Peyer's patch (tissue), 4 donors: Measurements from ENCODE around the gene TMEM117. TPM values are rescaled to one million over a fixed set of nuclear protein-coding genes. Genes with fewer than 3 reads are reported as not detected.

Experiments
- DNase-seq, 3 donors: peaks; one replicate each; pipeline ENCODE4 v3.0.0-alpha.2; 2017 to 2019
- H3K27ac ChIP-seq, 4 donors: fragments of 200-600 bp; sonication (generic); one replicate each; pipeline ENCODE4 v1.5.1; 2016 to 2019
- H3K27me3 ChIP-seq, 2 donors: fragments of 200-600 bp; sonication (generic); one replicate each; pipeline ENCODE4 v1.5.1; 2019
- H3K36me3 ChIP-seq, 3 donors: fragments of 200-600 bp; sonication (generic); one replicate each; pipeline ENCODE4 v1.5.1; 2016 to 2019
- H3K4me1 ChIP-seq, 4 donors: fragments of 200-600 bp; sonication (generic); one replicate each; pipeline ENCODE4 v1.5.1; 2016 to 2019
- H3K4me3 ChIP-seq, 4 donors: fragments of 200-600 bp; sonication (generic); 1 replicate in 3 of 4; 2 replicates in 1 of 4; pipeline ENCODE4 v1.5.1; 2016 to 2019; ENCODE audit warnings: mild to moderate bottlenecking in 1 of 4
- H3K9me3 ChIP-seq, 4 donors: fragments of 200-600 bp; sonication (generic); one replicate each; pipeline ENCODE4 v1.5.1; 2016 to 2019; ENCODE audit warnings: mild to moderate bottlenecking in 1 of 4
- POLR2A ChIP-seq, 2 donors: fragments of 450-650 bp; IDR thresholded peaks; one replicate each; pipeline ENCODE4 v1.5.1; 2017; ENCODE audit warnings: antibody characterized with exemption in 2 of 2, mild to moderate bottlenecking in 2 of 2, moderate library complexity in 2 of 2
- total RNA-seq, 4 donors: library from RNA; depleted of rRNA; stranded (reverse); fragments of >200 nt; gene quantifications; one replicate each; pipeline ENCODE4 v1.1.0, GENCODE V29; 2016
- TF ChIP-seq, protein P1 (sequence below), 6 experiments: fragments of 450-650 bp in 4 of 6; fragments of 200-600 bp in 2 of 6; sonication (generic) in 1 of 6; IDR thresholded peaks; one replicate each; pipeline ENCODE4 v1.5.1; 2017 to 2019; ENCODE audit warnings: antibody characterized with exemption in 6 of 6, mild to moderate bottlenecking in 3 of 6, moderate library complexity in 1 of 6

The TMEM117 gene
- total RNA-seq, 4 donors from 2014 or later, result 10.7 to 60.1 (median 51.9) TPM

DNA sequence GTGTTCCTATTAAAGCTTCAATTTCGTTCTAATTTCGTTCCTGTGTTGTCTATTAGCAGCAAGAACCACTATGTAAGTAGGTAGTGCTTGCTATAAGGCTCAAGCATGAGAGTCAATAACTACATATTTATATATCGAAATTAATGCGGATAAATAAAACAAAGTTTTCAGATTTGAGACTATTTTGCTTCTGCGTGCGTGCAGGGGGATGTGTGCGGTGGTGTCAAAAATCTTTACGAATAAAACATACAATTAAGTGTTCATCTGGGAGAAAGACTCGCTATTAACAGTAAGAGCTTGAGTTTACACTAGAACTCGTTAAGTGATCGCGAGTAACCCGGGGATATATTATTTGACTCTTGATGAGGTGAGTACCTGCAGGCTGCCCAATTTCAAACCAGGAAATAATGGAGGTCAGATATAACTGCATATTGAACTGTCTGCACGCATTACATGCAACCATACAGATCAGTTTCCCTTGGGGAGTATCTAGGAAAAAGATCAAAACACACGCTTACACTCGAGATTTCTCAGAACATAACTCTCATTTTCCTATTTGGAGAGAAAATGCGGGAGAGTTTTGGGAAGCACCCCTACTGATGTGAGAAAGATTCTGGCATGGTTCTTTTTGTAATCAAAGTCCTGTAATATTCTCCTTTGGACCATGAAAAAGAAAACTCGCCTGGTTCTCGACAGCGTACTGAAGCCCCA, 30.6 kb upstream of the TMEM117 start:
- Histone ChIP-seq H3K4me3 (peak overlapping the region; percentile 82 to 96 (median 92)), H3K36me3 (peaks cover 0 to 27% (median 0%) of the 10 kb centered on the region in 3 donors), H3K27me3 (no peaks in the 10 kb centered on the region), H3K4me1 (peaks cover 0 to 28% (median 3%) of the 10 kb centered on the region in 4 donors), H3K9me3 (no peaks in the 10 kb centered on the region), H3K27ac (peak overlapping the region; percentile 94 to 98 (median 94))
- no peak for TF ChIP-seq POLR2A (IDR thresholded peaks at IDR 0.05)
- TF ChIP-seq, protein P1, sequence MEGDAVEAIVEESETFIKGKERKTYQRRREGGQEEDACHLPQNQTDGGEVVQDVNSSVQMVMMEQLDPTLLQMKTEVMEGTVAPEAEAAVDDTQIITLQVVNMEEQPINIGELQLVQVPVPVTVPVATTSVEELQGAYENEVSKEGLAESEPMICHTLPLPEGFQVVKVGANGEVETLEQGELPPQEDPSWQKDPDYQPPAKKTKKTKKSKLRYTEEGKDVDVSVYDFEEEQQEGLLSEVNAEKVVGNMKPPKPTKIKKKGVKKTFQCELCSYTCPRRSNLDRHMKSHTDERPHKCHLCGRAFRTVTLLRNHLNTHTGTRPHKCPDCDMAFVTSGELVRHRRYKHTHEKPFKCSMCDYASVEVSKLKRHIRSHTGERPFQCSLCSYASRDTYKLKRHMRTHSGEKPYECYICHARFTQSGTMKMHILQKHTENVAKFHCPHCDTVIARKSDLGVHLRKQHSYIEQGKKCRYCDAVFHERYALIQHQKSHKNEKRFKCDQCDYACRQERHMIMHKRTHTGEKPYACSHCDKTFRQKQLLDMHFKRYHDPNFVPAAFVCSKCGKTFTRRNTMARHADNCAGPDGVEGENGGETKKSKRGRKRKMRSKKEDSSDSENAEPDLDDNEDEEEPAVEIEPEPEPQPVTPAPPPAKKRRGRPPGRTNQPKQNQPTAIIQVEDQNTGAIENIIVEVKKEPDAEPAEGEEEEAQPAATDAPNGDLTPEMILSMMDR (IDR thresholded peaks at IDR 0.05), result no peak
- no peak for DNase-seq

DNA sequence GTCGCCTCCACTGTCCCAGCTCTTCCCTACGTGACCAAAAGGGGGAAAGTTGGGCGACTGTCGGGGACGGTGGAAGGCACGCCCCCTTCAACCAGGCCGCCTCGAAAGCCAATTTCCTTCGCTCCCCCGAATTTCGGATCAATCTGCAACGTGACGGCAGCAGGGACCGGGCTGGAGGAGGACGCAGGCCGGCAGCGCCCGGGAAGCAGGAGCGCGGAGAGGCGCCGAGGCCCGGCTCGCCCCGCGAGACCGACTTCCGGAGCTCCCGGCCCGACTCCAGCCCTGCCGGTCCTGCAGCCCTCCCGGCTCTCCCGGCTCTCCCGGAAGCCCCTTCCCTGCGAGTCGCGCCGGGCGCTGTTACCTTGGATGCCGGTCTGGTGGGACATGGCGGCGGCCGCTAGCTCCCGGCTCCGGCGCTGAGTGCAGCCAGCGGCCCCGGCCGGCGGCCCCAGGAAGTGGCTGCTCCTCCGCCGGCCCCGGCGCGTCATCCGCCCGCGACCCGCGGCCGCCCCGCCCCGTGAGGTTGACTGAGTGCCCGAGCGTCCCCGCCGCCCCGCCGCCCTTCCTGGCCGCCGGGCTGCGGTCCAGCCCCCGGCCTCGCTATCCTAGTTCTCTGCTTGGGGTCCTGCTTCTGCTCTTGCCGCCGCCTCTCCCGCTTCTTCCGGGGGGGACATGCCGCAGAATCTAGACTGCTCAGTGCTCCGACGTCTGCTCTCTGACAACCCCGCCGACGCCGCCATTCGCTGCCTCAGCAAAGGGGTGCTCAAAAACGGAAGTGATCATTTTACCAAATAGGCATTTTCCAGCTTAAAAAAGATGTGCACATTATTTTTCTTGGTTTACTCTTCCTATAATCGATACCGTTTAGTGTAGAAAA, 29.8 kb upstream of the TMEM117 start, which contains the start of gene TWF1:
Gene TWF1, minus strand, starts transcription at position 458 of the 877 bp plus-strand sequence. Its CDS starts 72 bp downstream, at position 386.
- Histone ChIP-seq H3K27me3 (no peaks in the 10 kb centered on the region), H3K4me1 (peaks cover 0 to 28% (median 3%) of the 10 kb centered on the region in 4 donors), H3K36me3 (peaks cover 0 to 19% (median 0%) of the 10 kb centered on the region in 3 donors), H3K9me3 (no peaks in the 10 kb centered on the region), H3K27ac (peak within 1 kb of the TSS; percentile 94 to 98 (median 94)), H3K4me3 (peak within 1 kb of the TSS; percentile 82 to 96 (median 92))
- peak; percentile 85 to 95 (median 93) for DNase-seq
- peak; percentile 70 to 92 for TF ChIP-seq POLR2A (IDR thresholded peaks at IDR 0.05)
- TF ChIP-seq, protein P1 (IDR thresholded peaks at IDR 0.05), result peak in 4 of 6 experiments; percentile 9 to 44 (median 32)

DNA sequence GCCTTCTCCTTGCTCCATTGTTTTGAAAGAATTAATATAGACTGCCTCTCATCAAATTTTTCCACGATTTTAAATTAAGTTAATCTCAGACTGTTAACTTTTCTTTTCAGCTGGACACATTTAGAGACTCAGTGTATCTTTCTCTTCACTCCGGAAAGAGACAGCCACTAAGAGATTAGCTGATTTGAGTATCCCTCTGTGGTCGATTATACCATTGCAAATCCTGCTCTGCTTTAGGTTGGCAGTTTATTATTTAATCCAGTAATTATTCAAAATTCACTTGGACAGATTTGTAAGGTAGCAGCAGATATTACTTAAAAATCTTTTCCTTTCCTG, 29.2 kb upstream of the TMEM117 start:
- no peak for TF ChIP-seq POLR2A (IDR thresholded peaks at IDR 0.05)
- TF ChIP-seq, protein P1 (IDR thresholded peaks at IDR 0.05), result no peak
- Histone ChIP-seq H3K27ac (peak overlapping the region; percentile 94 to 98 (median 94)), H3K36me3 (peaks cover 0 to 15% (median 0%) of the 10 kb centered on the region in 3 donors), H3K9me3 (no peaks in the 10 kb centered on the region), H3K4me1 (peaks cover 0 to 28% (median 3%) of the 10 kb centered on the region in 4 donors), H3K27me3 (no peaks in the 10 kb centered on the region), H3K4me3 (peak overlapping the region; percentile 82 to 96 (median 92))
- no peak for DNase-seq

DNA sequence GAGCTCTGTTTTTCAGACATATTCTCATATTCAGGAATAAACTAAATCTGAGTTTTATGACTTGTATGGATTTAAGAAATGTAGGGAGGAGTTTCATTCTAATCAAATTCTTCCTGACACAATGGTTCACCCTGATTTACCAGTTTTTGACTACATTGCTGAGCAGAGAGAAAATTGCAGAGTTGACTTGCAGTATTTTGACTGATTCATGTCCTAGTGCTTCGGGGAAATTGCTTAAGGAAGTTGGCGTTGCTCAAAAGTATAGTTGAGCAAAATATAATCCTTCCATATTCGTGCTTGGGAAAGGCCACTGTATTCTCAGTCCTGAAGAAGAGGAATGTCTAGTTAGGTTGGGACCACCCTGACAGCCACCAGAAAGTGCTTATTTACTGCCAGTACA, 28.5 kb upstream of the TMEM117 start:
- H3K27me3 ChIP-seq, result no peaks in the 10 kb centered on the region
- H3K4me3 ChIP-seq, result no peak overlapping the region
- DNase-seq, result no peak
- peaks cover 0 to 28% (median 3%) of the 10 kb centered on the region in 4 donors for H3K4me1 ChIP-seq
- no peaks in the 10 kb centered on the region for H3K9me3 ChIP-seq
- H3K36me3 ChIP-seq, result peaks cover 0 to 12% (median 0%) of the 10 kb centered on the region in 3 donors
- TF ChIP-seq, protein P1 (IDR thresholded peaks at IDR 0.05), result no peak
- no peak for TF ChIP-seq POLR2A (IDR thresholded peaks at IDR 0.05)
- H3K27ac ChIP-seq, result no peak overlapping the region

DNA sequence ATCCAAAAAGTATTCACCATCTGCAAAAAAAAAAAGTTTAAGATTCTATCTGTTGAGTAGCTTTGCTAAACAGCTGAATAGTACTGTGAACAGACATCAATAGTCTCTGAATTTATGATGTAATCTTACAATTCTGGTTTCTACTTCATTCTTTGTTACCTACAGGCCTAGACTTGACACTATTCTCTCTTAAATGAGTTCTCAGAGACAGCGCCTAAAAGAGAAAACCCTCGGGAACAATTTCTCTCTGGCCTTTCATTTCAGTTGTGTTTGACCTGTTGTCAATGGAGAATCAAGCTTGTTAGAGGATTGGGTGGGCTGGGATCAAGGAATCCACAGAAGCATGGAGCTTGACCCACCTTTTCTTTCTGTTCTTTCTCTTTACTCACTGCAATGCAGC, 23.8 kb upstream of the TMEM117 start:
- Histone ChIP-seq H3K36me3 (no peaks in the 10 kb centered on the region), H3K4me1 (peaks cover 0 to 1% (median 0%) of the 10 kb centered on the region in 4 donors), H3K27me3 (no peaks in the 10 kb centered on the region), H3K4me3 (no peak overlapping the region), H3K27ac (no peak overlapping the region), H3K9me3 (no peaks in the 10 kb centered on the region)
- DNase-seq, result no peak
- no peak for TF ChIP-seq POLR2A (IDR thresholded peaks at IDR 0.05)
- TF ChIP-seq, protein P1 (IDR thresholded peaks at IDR 0.05), result no peak
